ENCODE results near the gene OR6J1. TPM values are rescaled to one million over a fixed set of nuclear protein-coding genes. Genes with fewer than 3 reads are reported as not detected.
A peak's percentile ranks its signal among the peaks of the same experiment; 100 is the strongest.
"Not testable (repeated sequence)": the region's sequence is repeated elsewhere in the genome, so short reads cannot be mapped to it uniquely, and the experiment has no call there.

The OR6J1 gene
- under 1 TPM; 0.07 to 0.24 (median 0.11) TPM for polyA plus RNA-seq (ENCODE audit: insufficient read length in 3 of 3)

DNA sequence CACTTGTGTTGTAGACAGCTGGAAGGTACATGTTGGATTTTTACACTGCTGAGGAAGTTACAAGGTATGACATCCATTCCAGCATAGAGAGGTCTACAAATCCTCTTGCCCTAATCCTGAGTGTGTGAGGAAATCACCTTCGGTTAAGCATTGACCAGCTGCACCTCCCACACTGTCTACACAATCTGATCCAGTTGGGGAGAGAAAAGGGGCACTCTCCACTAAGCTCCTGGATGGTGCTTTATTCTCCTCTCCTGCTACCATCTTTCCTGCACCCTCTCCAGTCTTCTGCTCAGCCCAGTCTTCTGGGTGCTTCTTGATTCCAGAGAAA is at the start of gene OR6J1:
Gene OR6J1, minus strand, starts transcription at position 48 of the 331 bp plus-strand sequence. CDS start 9,541 bp downstream, outside the sequence.
- DNase-seq (ENCODE audit: low read depth in 3 of 3, low spot score in 2 of 3) = no peak

DNA sequence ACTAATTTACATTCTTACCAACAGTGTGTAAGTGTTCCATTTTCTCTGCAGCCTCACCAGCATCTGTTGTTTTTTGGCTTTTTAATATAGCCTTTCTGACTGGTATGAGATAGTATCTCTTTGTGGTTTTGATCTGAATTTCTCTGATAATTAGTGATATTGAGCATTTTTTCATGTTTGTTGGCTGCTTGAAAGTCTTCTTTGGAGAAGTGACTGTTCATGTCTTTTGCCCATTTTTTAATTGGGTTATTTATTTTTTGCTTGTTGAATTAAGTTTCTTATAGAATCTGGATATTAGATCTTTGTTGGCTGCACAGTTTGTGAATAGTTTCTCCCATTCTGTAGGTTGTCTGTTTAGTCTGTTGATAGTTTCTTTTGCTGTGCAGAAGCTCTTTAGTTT is 48.0 kb upstream of the OR6J1 start:
- DNase-seq (ENCODE audit: low read depth in 3 of 3, low spot score in 2 of 3) = no peak

DNA sequence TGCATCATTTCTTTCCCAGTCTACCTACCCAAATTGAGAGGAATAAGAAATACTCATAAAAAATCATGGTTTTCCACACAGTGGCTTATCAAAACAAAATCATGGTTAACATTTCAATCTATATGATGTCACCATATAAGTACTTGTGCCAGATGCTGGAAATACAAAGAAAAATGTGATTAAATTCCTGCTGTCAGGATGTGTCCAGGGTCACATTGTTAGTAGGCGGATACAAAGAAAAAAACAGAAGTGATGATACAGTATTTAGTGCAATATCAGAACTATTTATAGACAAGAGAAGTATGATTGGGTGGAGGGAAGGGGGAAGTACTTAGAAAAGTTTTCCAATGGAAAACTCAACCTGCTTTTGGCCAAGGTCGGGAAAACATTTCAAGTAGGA is 47.0 kb upstream of the OR6J1 start:
- DNase-seq (ENCODE audit: low read depth in 3 of 3, low spot score in 2 of 3) = no peak

DNA sequence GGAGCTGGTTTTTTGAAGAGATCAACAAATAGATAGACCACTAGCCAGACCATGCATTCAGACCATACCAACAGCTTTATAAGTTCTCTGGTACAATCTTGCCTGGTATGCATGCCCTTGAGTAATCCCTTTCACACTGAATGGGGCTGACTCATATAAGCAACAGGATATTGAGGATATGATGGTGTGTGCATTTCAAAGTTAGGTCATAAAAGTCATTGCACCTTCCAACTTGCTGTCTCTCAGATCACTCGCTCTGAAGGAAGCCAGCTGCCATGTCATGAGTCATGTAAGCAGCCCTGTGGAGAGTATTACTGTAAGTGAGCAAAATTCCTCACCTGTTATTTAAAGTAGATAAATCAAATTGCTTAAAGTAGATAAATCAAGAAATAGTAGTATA is 45.0 kb upstream of the OR6J1 start:
- DNase-seq (ENCODE audit: low read depth in 3 of 3, low spot score in 2 of 3) = no peak

DNA sequence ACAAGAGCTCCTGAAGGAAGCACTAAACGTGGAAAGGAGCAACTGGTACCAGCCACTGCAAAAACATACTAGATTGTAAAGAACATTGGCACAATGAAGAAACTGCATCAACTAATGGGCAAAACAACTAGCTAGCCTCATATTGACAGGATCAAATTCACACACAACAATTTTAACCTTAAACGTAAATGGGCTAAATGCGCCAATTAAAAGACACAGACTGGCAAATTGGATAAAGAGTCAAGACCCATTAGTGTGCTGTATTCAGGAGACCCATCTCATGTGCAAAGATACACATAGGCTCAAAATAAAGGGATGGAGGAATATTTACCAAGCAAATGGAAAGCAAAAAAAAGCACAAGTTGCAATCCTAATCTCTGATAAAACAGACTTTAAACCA is 43.8 kb upstream of the OR6J1 start:
- DNase-seq (ENCODE audit: low read depth in 3 of 3, low spot score in 2 of 3) = not testable (repeated sequence)

DNA sequence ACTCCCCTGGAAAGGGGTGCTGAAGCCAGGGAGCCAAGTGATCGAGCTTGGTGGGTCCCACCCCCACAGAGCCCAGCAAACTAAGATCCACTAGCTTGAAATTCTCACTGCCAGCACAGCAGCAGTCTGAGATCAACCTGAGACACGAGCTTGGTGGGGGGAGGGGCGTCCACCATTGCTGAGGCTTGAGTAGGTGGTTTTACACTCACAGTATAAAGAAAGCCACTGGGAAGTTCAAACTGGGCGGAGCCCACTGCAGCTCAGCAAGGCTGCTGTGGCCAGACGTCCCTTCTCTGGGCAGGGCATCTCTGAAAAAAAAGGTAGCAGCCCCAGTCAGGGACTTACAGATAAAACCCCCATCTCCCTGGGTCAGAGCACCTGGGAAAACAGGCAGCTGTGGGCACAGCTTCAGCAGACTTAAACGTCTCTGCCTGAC is 42.0 kb upstream of the OR6J1 start:
- not testable (repeated sequence) for DNase-seq (ENCODE audit: low read depth in 3 of 3, low spot score in 2 of 3)

DNA sequence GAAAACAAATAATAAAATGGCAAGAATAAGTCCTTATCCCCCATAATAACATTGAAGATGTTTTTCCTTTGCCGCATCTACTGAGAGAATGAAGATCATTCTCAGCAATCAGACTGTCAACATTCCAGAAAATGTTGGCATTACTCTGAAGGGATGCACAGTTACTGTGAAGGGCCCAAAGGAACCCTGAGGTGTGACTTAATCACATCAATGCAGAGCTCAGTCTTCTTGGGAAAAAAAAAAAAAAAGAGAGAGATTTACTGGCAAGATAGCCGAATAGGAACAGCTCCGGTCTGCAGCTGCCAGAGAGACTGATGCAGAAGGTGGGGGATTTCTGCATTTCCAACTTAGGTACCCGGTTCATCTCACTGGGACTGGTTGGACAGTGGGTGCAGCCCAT is 41.3 kb upstream of the OR6J1 start:
- DNase-seq (ENCODE audit: low read depth in 3 of 3, low spot score in 2 of 3) = no peak

DNA sequence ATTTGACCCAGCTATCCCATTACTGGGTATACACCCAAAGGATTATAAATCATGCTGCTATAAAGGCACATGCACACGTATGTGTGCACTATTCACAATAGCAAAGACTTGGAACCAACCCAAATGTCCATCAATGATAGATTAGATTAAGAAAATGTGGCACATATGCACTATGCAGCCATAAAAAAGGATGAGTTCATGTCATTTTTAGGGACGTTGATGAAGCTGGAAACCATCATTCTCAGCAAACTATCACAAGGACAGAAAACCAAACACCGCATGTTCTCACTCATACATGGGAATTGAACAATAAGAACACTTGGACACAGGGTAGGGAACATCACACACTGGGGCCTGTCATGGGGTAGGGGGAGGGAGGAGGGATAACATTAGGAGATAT is 39.3 kb upstream of the OR6J1 start:
- not testable (repeated sequence) for DNase-seq (ENCODE audit: low read depth in 3 of 3, low spot score in 2 of 3)

DNA sequence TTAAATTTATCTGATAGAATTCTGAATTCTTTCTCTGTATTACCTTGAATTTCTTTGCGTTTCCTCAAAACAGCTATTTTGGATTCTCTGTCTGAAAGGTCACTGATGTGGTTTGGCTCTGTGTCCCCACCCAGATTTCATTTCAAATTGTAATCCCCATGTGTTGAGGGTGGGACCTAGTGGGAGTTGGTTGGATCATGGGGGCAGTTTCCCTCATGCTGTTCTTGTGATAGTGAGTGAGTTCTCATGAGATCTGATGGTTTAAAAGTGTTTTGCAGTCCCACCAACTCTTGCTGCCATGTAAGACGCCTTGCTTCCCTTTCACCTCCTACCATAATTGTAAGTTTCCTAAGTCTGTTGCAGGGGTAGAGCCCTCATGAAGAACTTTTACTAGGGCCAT is 34.1 kb upstream of the OR6J1 start:
- no peak for DNase-seq (ENCODE audit: low read depth in 3 of 3, low spot score in 2 of 3)

DNA sequence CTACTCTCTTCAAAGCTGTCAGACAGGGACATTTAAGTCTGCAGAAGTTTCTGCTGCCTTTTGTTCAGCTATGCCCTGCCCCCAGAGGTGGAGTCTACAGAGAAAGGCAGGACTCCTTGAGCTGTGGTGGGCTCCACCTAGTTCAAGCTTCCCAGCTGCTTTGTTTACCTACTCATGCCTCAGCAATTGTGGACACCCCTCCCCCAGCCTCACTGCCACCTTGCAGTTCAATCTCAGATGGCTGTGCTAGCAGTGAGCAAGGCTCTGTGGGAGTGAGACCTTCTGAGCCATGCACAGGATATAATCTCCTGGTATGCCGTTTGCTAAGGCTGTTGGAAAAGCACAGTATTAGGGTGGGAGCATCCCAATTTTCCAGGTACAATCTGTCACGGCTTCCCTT is 33.4 kb upstream of the OR6J1 start:
- DNase-seq (ENCODE audit: low read depth in 3 of 3, low spot score in 2 of 3) = not testable (repeated sequence)

DNA sequence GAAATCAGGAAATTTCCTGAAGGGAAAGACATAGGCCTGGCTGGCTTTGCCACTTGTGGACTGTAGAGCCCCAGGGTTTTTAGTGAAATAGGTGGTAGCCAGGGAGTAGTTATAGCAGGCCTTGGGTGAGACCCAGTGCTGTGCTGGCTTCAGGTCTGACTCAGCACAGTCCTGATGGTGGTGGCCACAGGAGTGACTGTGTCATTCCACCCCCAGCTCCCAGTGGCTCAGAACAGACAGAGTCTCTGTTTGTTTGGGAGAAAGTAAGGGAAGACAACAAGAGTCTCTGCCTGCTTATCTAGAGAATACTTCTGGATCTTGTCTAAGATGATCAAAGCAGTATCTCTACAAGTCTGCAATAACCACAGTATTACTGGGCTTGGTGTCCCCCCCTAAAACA is 27.5 kb upstream of the OR6J1 start:
- no peak for DNase-seq (ENCODE audit: low read depth in 3 of 3, low spot score in 2 of 3)

DNA sequence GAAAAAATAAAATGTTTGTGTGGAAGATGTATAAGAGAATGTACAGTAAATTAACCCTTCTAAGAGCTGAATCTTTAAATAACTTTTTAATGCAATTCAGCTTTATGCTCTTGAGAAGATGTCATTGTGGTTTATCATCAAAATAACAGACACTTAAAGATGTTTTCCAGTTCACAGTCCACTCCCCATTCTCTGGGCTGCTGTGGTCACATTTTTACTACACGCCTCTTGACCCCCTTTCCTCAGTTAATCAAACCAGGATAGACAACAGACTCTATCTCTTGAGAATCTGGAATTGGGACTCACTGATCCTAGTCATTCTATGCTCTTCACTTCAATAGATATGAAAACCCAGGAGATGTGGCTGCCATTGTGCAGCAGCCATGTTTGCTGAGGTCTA is 24.7 kb upstream of the OR6J1 start:
- no peak for DNase-seq (ENCODE audit: low read depth in 3 of 3, low spot score in 2 of 3)

DNA sequence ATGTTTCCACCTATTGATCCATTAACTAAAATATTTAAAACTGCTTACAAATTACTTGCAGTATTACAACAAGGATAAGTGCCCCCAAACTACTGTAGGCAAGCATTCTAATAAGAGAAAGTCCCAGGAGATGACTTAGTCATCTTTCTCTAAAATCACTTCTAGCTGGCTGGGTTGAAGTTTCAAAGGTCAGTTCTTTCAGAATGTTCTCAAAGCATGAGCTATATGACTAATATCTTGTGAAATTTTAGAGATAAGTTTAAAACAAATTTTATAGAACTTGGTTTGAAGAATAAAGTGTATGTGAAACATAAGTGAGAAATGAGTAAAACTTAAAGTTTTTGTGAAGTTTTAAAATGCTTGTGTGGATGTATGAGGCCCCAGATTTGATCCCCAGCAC is 24.3 kb upstream of the OR6J1 start:
- DNase-seq (ENCODE audit: low read depth in 3 of 3, low spot score in 2 of 3) = no peak

DNA sequence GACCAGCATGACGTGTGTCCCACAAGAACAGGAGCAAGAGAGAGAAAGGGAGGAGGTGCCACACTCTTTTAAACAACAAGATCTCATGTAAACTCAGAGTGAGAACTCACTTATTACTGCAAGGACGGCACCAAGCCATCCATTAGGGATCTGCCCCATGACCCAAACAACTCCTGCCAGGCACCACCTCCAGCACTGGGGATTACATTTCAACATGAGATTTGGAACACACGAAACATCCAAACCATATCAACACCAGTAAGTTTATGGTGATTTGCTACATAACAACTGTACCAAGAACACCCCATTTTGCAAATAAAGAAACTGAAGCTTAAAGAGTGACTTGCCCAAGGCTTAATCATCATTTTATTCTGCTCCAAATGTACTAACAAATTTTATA is 23.7 kb upstream of the OR6J1 start:
- no peak for DNase-seq (ENCODE audit: low read depth in 3 of 3, low spot score in 2 of 3)

DNA sequence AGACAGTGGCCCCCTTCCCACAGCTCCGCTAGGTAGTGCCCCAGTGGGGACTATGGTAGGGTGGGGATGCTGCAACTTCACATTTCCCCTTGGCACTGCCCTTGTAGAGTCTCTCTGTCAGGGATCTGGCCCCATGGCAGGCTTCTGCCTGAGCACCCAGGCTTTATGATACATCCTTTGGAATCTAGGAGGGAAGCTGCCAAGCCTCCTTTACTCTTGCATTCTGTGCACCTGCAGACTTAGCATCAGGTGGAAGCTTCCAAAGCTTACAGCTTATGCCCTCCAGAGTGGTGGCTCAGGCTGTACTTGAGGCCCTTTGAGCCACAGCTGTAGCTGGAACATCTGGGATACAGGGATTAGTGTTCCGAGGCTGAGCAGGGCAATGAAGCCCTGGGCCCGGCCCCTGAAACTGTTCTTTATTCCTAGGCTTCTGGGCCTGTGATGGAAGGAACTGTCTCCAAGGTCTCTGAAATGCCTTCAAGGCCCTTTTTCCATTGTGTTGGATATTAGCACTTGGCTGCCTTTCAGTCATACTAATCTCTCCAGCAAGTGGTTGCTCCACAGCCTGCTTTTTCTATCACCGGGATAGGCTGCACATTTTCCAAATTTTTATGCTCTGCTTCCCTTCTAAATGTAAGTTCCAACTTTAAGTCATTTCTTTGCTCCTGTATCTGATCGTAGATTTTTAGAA is 22.2 kb upstream of the OR6J1 start:
- DNase-seq (ENCODE audit: low read depth in 3 of 3, low spot score in 2 of 3) = no peak

DNA sequence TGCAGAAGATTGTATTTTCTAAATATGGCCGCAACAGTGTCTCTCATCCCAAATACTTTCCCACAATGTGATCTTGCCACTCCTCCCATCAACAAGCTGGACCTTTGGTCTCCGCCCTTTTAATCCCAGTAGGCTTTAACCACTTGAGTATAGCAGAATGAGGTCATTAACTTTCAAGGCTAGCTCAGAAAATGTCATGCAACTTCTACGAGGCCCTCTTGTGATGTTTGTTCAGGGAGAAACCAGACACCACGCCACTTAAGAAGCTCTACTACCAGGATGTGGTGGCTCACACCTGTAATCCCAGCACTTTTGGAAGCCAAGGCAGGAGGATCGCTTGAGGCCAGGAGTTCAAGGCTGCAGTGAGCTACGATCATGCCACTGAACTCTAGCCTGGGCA is 20.1 kb upstream of the OR6J1 start:
- no peak for DNase-seq (ENCODE audit: low read depth in 3 of 3, low spot score in 2 of 3)

DNA sequence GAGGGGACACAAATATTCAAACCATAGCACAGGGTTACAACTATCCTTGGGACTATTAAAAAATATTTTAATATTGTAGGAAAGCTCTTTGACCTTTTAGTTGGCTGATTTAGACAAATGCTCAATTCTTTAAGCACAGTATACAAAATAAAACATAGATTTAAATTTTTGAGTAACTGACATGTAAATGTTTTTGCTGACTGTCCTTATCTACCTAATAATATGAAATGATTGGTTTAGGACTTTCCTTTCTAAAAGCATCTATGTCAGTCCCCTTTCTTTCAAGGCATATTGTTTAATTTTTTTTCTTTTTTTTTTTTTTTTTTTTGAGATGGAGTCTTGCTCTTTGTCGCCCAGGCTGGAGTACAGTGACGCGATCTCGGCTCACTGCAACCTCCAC is 16.5 kb upstream of the OR6J1 start:
- DNase-seq (ENCODE audit: low read depth in 3 of 3, low spot score in 2 of 3) = no peak

DNA sequence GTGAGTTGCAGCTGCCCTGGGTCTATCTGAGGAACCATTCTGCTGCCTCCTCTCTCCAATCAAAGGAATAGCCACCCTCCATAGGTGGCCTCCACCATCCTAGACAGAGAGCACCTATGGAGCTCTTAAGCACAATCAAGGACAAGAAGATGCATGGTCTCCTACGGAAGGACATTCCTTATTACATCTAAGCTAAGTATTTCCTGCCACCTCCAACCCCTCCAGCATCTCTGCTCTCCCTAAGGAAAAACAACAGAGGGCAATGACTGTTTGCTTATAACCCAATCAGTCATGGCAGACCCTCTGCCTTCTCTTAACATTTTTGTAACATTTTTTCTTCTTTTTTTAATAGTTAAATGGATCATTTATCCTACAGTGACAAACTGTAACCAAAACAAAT is 14.8 kb upstream of the OR6J1 start:
- DNase-seq (ENCODE audit: low read depth in 3 of 3, low spot score in 2 of 3) = no peak

DNA sequence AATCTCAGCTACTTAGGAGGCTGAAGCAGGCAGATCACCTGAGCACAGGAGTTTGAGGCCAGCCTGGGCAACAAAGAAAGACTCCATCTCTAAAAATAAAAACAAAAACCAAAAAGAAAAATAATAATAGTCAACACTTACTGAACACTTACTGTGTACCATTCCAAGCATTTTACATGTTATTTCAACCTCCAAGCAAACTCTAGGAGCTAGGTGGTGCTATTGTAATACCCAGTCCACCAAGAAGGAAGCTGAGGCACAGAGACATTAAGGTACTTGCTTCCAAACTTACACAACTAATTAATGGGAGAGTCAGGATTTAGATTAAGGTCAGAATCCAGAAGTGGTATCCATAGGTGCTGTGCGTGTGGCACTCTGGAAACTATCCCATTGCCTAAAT is 13.7 kb upstream of the OR6J1 start:
- DNase-seq (ENCODE audit: low read depth in 3 of 3, low spot score in 2 of 3) = no peak

DNA sequence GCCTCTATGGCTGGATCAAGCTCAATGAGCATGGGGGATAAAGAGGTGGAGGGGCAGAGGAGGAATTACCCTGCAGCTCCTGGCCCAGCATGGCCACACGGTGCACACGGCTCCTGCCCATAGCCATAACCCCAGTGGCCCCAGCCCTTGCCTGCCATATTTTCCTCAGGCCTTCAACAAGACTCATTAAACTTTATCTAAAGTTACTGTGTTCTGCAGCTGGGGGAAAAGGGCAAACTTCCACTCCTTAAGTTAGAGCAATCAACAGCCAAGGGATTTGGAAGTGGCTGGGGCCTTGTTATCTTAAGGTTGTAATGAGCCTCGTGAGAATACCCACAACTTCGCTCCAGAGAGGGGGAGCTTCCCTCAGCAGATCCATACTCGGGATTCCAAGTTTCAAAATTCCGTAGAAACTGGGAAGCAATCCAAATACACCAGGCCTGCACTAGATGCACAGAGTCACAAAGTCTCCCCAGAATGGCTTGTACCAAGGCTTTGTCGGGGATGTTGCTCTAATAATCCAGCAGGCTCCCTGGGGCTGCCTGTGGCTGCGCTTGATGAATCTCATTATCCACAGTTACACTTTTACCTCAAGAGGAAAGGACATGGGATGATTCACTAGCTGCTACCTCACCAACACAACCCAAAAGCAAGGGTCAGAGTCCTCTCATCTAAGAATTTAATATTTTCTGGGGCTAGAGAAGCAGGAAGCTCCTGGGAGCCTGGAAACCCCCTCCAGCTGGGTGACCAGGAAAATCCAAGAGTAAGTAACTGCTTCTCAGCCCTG is 13.0 kb upstream of the OR6J1 start:
- no peak for DNase-seq (ENCODE audit: low read depth in 3 of 3, low spot score in 2 of 3)

DNA sequence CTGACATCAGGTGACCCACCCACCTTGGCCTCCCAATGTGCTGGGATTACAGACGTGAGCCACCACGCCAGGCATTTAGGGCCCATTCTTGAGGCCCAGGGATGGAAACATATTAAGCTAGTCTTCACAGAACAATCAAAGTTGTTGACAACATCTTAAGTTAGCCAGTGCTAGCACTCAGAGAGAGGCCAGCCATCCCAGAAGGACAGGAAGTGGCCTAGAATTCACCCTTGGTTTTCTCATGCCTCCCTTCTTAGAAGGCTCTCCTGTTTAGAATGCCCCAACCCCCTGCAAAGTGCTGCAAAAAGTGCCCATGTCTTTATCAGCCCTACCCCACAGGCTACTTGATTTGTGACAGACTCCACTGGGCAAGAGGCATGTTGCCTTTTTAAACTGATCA is 12.1 kb upstream of the OR6J1 start:
- no peak for DNase-seq (ENCODE audit: low read depth in 3 of 3, low spot score in 2 of 3)

DNA sequence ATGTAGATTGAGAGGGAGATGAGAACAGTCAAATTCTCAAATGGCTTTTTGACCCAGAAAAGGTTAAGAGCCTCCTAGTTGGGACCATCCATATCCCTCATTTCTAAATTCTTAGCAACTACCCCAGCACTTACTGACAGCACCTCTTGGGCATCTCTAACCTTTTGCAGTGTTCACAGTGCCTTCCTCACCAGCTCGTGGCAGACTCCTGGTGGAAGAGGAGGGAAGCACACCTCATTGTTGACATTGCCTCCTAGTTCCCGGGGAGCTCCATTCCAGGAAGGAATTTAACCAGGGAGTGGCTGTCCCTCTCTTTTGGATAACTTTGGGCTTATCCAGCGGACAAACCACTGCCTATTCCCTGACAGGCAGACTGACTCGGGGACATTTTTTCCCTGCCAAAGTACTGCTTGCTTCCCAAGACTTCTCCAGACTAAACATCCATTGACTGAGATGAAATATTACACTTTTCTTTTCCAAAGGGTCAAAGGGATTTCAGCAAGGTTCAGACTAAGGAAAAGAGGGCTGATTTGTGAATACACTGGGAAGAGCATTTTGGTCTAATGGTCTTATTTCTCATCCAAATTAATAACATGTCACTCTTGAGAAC is 9.0 kb upstream of the OR6J1 start:
- DNase-seq (ENCODE audit: low read depth in 3 of 3, low spot score in 2 of 3) = peak in 1 of 3 donors; percentile 39

Data from right renal cortex interstitium (tissue), 3 donors.